ENCODE results near the gene PTPN20. TPM values are rescaled to one million over a fixed set of nuclear protein-coding genes. Genes with fewer than 3 reads are reported as not detected.

Gene PTPN20
- total RNA-seq, 1 experiment from 2014 or later = 0.96 TPM

GRCh38 chr10:47018026-47018735 lies 107.0 kb downstream of the PTPN20 start:
- Mint-ChIP-seq H3K36me3 (no peaks in the 10 kb centered on the region), H3K27ac (no peak overlapping the region), H3K4me3 (no peak overlapping the region), H3K4me1 (no peaks in the 10 kb centered on the region), H3K9me3 (no peaks in the 10 kb centered on the region), H3K27me3 (ENCODE audit: low read depth) (no peaks in the 10 kb centered on the region)
- POLR2A ChIA-PET = no interaction called here
- ATAC-seq = no peak
- CTCF ChIA-PET = interaction anchor here (1.4 kb wide), 1 partner anchor 23 kb away, joined by 3 read pairs; no protein-coding TSS in a partner anchor
- no peak for DNase-seq (ENCODE audit: low spot score)
- TF ChIP-seq ZNF396 (CRISPR knock-in tag; IDR thresholded peaks at IDR 0.05; ENCODE audit: borderline replicate concordance) (no peak), ATF3 (CRISPR knock-in tag; conservative IDR thresholded peaks at IDR 0.05) (no peak), SP1 (CRISPR knock-in tag; conservative IDR thresholded peaks at IDR 0.05) (no peak), ATF2 (CRISPR knock-in tag; IDR thresholded peaks at IDR 0.05; ENCODE audit: borderline replicate concordance, low read depth) (no peak), ZNF671 (CRISPR knock-in tag; IDR thresholded peaks at IDR 0.05) (no peak), NR3C1 (CRISPR knock-in tag; conservative IDR thresholded peaks at IDR 0.05; ENCODE audit: low read depth) (no peak), RORB (CRISPR knock-in tag; IDR thresholded peaks at IDR 0.05) (no peak), ZNF232 (CRISPR knock-in tag; IDR thresholded peaks at IDR 0.05) (no peak), HMGXB4 (CRISPR knock-in tag; IDR thresholded peaks at IDR 0.05) (no peak), STAT6 (CRISPR knock-in tag; conservative IDR thresholded peaks at IDR 0.05; ENCODE audit: low read depth) (no peak), ARID4B (CRISPR knock-in tag; IDR thresholded peaks at IDR 0.05; ENCODE audit: borderline replicate concordance) (no peak), FOXK1 (CRISPR knock-in tag; IDR thresholded peaks at IDR 0.05) (no peak), SMAD3 (CRISPR knock-in tag; IDR thresholded peaks at IDR 0.05; ENCODE audit: borderline replicate concordance) (no peak), FOXJ3 (CRISPR knock-in tag; IDR thresholded peaks at IDR 0.05; ENCODE audit: borderline replicate concordance) (no peak)

All from WTC11 (cell line).